GM06990 (cell line): ENCODE data around the gene DPP4.

Source experiments
- DNase-seq: peaks from one replicate; pipeline ENCODE4 v3.0.0-alpha.2; 2011; ENCODE audit not compliant: insufficient read length; ENCODE audit errors: extremely low read depth
- H3K27me3 ChIP-seq: replicated peaks from 2 replicates; pipeline ENCODE4 v1.6.0; 2011; ENCODE audit warnings: low read length; ENCODE audit not compliant: control insufficient read depth, insufficient read depth
- H3K36me3 ChIP-seq: 2 replicates; pipeline ENCODE4 v1.5.1; 2011; ENCODE audit warnings: low read length; ENCODE audit not compliant: control insufficient read depth, insufficient read depth
- H3K4me3 ChIP-seq: replicated peaks from 2 replicates; pipeline ENCODE4 v1.5.1; 2011; ENCODE audit warnings: low read depth, mild to moderate bottlenecking, control low read depth, low read length
- TF ChIP-seq, protein P1 (sequence below): IDR thresholded peaks from 2 replicates; pipeline ENCODE4 v1.5.1; 2011; ENCODE audit warnings: low read length, control low read depth, mild to moderate bottlenecking, inconsistent platforms; ENCODE audit not compliant: insufficient read depth, poor library complexity, severe bottlenecking

The DPP4 gene

DNA sequence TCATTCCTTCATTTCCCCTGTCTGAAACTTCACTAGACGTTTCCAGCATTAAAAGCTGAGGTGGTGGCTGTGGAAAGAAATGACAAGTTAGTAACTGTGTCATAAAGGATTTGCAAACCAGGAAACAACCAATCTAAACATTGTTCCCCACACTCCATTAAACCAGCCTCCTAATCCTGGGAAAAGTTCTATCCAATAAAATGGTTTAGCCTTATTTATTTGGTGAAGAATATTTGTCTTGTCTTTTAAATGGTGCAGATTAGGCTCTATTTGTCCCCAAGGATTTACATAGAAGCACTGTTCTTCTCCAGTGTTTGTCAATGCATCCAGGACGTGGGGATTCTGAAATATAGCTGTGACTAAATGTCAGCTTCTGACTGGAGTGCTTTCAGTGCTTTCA, 10.5 kb upstream of the DPP4 start:
- TF ChIP-seq, protein P1, sequence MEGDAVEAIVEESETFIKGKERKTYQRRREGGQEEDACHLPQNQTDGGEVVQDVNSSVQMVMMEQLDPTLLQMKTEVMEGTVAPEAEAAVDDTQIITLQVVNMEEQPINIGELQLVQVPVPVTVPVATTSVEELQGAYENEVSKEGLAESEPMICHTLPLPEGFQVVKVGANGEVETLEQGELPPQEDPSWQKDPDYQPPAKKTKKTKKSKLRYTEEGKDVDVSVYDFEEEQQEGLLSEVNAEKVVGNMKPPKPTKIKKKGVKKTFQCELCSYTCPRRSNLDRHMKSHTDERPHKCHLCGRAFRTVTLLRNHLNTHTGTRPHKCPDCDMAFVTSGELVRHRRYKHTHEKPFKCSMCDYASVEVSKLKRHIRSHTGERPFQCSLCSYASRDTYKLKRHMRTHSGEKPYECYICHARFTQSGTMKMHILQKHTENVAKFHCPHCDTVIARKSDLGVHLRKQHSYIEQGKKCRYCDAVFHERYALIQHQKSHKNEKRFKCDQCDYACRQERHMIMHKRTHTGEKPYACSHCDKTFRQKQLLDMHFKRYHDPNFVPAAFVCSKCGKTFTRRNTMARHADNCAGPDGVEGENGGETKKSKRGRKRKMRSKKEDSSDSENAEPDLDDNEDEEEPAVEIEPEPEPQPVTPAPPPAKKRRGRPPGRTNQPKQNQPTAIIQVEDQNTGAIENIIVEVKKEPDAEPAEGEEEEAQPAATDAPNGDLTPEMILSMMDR: no peak
- no peak for DNase-seq
- H3K4me3 ChIP-seq: no peak overlapping the region
- H3K27me3 ChIP-seq: no peaks in the 10 kb centered on the region; the same call in none of the 2 replicates
- no peaks in the 10 kb centered on the region for H3K36me3 ChIP-seq

DNA sequence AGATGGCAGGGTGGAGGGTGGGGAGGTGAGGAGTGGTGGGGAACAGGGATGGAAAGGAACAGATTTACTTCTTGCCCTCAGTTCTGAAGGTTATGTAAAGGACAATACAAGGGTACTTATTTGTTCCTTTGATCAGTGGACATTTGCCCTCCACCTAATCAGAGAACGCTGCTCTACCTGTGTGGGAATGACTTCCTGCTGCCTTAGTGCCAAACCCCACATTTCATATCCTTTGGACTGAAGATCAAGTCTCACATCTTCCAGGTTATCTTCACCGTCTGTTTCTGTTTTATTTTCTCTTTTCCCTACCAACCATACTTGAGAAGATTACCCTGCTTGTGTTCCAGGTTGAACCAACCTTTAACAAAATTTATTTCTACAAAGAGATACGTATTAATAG, 8.7 kb upstream of the DPP4 start:
- Histone ChIP-seq H3K36me3 (no peaks in the 10 kb centered on the region), H3K27me3 (no peaks in the 10 kb centered on the region; the same call in none of the 2 replicates), H3K4me3 (no peak overlapping the region)
- no peak for DNase-seq
- TF ChIP-seq, protein P1: no peak

DNA sequence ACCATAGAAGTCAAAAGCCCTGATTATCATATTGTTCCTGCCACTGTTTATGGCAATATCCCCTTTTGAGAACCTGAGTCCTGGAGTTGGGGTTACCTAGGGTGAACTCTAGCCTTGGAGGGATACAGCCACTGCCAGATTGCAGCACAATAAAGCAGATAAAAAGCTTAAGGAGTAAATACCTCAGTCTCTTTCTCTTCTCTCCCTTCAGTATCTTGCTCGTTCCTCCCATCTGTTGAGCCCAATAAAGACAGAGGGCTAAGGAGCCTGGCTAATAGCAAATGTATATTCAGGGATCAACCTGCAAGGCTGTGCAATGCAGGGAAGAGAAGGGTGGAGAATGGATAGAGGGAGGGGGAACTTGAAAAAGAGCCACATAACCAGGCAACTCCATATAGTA, 8.0 kb upstream of the DPP4 start:
- TF ChIP-seq, protein P1: no peak
- H3K36me3 ChIP-seq: no peaks in the 10 kb centered on the region
- DNase-seq: no peak
- H3K4me3 ChIP-seq: no peak overlapping the region
- H3K27me3 ChIP-seq: no peaks in the 10 kb centered on the region; the same call in none of the 2 replicates

DNA sequence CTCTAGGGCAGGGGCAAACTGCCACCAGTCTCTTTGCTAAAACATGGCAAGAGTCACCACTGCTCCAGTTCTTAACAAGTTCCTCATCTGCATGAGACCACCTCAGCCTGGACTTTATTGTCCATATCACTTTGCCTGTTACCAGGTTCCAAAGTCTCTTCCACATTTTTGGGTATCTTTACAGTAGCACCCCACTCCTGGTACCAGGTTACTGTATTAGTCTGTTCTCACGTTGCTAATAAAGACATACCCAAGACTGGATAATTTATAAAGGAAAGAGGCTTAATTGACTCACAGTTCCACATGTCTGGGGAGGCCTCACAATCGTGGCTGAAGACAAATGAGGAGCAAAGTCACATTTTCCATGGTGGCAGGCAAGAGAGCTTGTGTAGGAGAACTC, 5.5 kb upstream of the DPP4 start:
- TF ChIP-seq, protein P1: no peak
- Histone ChIP-seq H3K36me3 (no peaks in the 10 kb centered on the region), H3K4me3 (no peak overlapping the region), H3K27me3 (no peaks in the 10 kb centered on the region; the same call in none of the 2 replicates)
- no peak for DNase-seq

DNA sequence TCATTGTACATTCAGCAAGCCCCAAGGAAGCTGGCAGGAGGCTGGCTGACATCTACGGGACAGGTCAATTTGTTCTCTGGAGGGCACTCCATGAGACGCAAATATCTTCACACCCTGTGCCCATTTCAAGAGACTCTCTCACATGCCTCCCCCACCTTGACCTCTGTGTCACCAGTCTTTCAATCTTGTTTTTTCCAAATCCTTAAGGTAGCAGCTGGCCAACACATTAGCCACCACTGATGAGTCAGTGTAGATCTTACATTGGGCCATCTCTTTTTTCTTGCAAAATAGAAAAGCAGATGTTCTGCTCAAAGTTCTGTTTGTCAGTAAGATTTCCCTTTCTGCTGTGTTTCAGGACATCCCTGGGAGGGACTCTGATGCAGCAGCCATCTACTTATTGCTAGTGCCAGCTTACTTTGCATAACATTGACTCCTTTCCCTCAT, 1.7 kb upstream of the DPP4 start:
- no peaks in the 10 kb centered on the region for H3K27me3 ChIP-seq
- H3K36me3 ChIP-seq: no peaks in the 10 kb centered on the region
- no peak overlapping the region for H3K4me3 ChIP-seq
- DNase-seq: no peak
- TF ChIP-seq, protein P1: no peak

DNA sequence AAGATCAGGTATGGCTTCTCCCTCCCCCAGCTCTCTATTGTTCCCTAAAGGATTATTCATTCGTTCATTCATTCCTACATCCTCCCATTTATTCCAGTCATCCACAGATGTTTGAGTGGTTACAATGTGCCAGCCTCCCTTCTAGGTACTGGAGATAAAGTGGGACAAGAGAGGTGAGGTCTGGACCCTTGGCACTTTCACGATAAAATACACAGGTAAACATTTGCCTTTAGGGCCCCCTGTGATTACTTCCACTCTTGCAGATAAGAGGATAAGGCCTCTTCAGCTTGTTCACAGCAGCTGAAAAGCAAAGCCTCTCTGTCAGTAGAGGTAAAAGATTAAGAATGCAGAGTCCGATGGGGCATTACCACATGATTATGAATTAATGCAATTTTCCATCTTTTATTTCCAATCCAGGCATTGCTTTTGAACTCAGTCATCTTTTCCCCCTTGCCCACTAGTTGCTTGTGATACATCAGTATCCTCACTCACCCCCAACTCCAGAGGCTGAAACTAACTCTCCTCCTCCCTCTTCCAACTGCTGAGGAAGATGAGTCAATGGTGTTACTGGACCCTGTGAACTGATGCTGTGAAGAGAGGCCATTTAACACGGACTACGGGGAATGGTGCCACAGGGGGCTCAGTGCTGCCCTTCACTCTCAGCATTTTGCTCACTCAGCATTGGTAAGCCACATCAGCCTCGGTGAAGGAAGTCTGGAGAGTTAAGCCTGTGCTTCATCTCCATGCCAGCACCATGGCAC, 1.1 kb upstream of the DPP4 start:
- no peak overlapping the region for H3K4me3 ChIP-seq

More for the DNA sequence above, 1.1 kb upstream of the DPP4 start:
- Histone ChIP-seq H3K36me3 (no peaks in the 10 kb centered on the region), H3K27me3 (no peaks in the 10 kb centered on the region)
- TF ChIP-seq, protein P1: no peak
- no peak for DNase-seq
